ENCODE results near the gene KLK8.
"Not testable (repeated sequence)": the region's sequence is repeated elsewhere in the genome, so short reads cannot be mapped to it uniquely, and the experiment has no call there.

KLK8 gene

DNA sequence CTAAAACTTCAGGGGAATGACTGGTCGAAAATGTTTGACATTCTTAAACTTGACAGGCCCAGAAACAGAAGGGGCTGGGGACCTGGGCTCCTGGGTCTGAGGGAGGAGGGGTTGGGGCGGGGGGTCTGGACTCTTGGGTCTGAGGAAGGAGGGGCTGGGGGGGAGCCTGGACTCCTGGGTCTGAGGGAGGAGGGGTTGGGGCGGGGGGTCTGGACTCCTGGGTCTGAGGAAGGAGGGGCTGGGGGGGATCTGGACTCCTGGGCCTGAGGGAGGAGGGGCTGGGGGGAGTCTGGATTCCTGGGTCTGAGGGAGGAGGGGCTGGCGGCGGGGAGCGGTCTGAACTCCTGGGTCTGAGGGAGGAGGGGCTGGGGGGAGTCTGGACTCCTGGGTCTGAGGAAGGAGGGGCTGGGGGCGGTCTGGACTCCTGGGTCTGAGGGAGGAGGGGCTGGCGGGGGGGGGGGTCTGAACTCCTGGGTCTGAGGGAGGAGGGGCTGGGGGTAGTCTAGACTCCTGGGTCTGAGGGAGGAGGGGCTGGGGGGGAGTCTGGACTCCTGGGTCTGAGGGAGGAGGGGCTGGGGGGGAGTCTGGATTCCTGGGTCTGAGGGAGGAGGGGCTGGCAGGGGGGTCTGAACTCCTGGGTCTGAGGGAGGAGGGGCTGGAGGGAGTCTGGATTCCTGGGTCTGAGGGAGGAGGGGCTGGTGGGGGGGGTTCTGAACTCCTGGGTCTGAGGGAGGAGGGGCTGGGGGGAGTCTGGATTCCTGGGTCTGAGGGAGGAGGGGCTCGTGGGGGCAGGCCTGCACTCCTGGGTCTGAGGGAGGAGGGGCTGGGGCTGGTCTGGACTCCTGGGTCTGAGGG, 26.5 kb downstream of the KLK8 start:
- Histone ChIP-seq H3K36me3 (no peaks in the 10 kb centered on the region), H3K27me3 (ENCODE audit: insufficient read depth, low read depth, severe bottlenecking) (peaks cover 79% of the 10 kb centered on the region), H3K9me3 (ENCODE audit: severe bottlenecking) (peaks cover 2% of the 10 kb centered on the region), H3K27ac (no peak overlapping the region), H3K4me3 (ENCODE audit: low read depth, low read length) (no peak overlapping the region)
- no peak for DNase-seq
- TF ChIP-seq, protein P1, sequence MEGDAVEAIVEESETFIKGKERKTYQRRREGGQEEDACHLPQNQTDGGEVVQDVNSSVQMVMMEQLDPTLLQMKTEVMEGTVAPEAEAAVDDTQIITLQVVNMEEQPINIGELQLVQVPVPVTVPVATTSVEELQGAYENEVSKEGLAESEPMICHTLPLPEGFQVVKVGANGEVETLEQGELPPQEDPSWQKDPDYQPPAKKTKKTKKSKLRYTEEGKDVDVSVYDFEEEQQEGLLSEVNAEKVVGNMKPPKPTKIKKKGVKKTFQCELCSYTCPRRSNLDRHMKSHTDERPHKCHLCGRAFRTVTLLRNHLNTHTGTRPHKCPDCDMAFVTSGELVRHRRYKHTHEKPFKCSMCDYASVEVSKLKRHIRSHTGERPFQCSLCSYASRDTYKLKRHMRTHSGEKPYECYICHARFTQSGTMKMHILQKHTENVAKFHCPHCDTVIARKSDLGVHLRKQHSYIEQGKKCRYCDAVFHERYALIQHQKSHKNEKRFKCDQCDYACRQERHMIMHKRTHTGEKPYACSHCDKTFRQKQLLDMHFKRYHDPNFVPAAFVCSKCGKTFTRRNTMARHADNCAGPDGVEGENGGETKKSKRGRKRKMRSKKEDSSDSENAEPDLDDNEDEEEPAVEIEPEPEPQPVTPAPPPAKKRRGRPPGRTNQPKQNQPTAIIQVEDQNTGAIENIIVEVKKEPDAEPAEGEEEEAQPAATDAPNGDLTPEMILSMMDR (IDR thresholded peaks at IDR 0.05; ENCODE audit: low read depth, low read length): no peak

DNA sequence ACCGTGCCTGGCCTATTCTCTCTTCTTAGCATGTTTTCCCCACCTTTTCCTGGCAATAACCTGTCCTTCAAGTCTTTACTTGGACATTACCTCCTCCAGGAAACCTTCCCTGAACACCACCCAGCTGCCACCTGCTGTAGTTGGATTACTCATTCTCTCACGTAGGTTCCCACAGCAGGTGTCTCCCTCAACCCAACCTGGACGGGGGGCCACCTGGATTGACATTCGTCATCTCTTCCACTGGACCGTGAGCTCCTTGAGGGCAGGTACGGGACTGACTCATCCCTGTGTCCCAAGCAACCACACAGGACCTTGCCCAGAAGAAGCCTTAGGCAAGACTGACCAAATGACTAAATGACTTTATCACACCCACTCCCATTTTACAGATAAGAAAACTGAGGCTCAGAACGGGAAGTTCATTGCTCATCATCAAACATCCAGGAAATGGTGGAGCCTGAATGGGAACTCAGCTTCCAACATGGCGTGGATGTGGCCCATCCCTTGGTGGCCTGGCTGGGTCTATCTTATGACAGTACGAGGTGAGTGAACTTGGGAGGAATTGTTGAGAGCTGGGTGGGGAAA, 28.5 kb downstream of the KLK8 start:
- H3K27me3 ChIP-seq (ENCODE audit: insufficient read depth, low read depth, severe bottlenecking): peaks cover 80% of the 10 kb centered on the region
- peaks cover 2% of the 10 kb centered on the region for H3K9me3 ChIP-seq (ENCODE audit: severe bottlenecking)
- TF ChIP-seq, protein P1 (IDR thresholded peaks at IDR 0.05; ENCODE audit: low read depth, low read length): no peak
- H3K27ac ChIP-seq: no peak overlapping the region
- H3K4me3 ChIP-seq (ENCODE audit: low read depth, low read length): no peak overlapping the region
- no peak for DNase-seq
- no peaks in the 10 kb centered on the region for H3K36me3 ChIP-seq

DNA sequence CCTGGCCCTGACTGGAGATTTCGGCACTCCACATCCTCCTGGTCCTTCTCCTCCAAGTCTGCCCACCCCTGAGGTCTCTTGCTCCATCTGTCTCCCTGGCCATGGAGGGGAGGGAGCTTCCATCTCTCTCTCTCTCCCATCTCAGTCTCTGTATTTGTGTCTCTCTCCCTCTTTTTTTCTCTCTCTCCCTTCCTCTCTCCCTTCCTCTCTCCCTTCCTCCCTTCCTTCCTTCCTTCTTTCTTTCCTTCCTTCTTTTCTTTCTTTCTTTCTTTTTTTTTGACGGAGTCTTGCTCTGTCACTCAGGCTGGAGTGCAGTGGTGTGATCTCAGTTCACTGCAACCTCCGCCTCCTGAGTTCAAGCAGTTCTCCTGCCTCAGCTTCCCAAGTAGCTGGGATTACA, 31.6 kb downstream of the KLK8 start:
- H3K4me3 ChIP-seq (ENCODE audit: low read depth, low read length); H3K27ac ChIP-seq; H3K9me3 ChIP-seq (ENCODE audit: severe bottlenecking); H3K36me3 ChIP-seq; DNase-seq: not testable (repeated sequence)
- peaks cover 86% of the 10 kb centered on the region for H3K27me3 ChIP-seq (ENCODE audit: insufficient read depth, low read depth, severe bottlenecking)

DNA sequence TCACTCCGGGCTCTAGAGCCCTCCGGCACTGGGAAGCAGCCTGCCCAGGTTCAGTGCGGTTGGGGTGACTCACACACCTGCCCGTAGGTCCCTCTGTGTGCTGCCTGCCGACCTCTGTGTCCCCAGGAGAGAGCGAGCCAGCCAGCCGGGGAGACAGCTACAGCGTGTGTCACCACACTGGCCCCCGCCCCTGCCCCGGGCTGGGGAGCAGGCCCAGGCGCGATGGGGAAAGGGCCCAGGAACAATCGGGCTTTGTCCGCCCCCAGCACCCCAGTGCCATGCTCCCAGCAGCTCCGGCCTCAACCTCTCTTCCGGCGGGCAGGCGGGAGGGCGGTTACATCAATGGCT, 32.0 kb downstream of the KLK8 start, which contains the start of gene KLK6:
Gene KLK6, minus strand, starts transcription at position 179 of the 348 bp plus-strand sequence. CDS start 1,487 bp downstream, outside the sequence.
- Histone ChIP-seq H3K36me3 (no peaks in the 10 kb centered on the region), H3K9me3 (ENCODE audit: severe bottlenecking) (no peaks in the 10 kb centered on the region), H3K27me3 (ENCODE audit: insufficient read depth, low read depth, severe bottlenecking) (peaks cover 89% of the 10 kb centered on the region), H3K4me3 (ENCODE audit: low read depth, low read length) (no peak within 1 kb of the TSS), H3K27ac (no peak within 1 kb of the TSS)
- DNase-seq: no peak
- TF ChIP-seq, protein P1 (IDR thresholded peaks at IDR 0.05; ENCODE audit: low read depth, low read length): no peak

DNA sequence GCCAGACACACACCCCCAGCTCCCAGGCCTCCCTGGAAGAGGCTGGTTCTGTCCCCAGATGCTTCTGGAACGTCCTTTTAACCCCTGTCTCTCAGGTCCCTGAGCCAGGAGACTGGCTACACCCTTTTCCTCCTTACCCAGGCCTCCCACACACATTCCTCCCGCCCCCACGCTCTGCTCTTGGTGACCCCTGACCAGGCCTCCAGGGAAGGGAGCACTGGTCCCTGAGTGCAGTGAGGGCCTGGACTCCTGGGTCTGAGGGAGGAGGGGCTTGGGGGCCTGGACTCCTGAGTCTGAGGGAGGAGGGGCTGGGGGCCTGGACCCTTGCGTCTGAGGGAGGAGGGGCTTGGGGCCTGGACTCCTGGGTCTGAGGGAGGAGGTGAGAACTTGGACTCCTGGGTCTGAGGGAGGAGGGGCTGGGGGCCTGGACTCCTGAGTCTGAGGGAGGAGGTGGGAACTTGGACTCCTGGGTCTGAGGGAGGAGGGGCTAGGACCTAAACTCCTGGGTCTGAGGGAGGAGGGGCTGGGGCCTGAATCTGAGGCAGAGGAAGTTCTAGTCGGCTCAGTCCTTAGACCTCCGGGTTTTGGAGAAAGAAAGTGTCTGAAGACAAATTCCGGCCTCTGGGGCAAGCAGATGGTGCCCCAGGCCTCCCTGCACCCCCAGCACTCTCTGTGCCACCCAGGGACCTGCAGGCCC, 32.5 kb downstream of the KLK8 start:
- H3K27ac ChIP-seq: no peak overlapping the region
- H3K27me3 ChIP-seq (ENCODE audit: insufficient read depth, low read depth, severe bottlenecking): peaks cover 89% of the 10 kb centered on the region
- H3K36me3 ChIP-seq: no peaks in the 10 kb centered on the region
- DNase-seq: no peak
- no peaks in the 10 kb centered on the region for H3K9me3 ChIP-seq (ENCODE audit: severe bottlenecking)
- TF ChIP-seq, protein P1 (IDR thresholded peaks at IDR 0.05; ENCODE audit: low read depth, low read length): no peak
- no peak overlapping the region for H3K4me3 ChIP-seq (ENCODE audit: low read depth, low read length)
